GM15510 (cell line): Measurements from ENCODE around the gene EIF2B5.

Experiments
- POLR2A ChIP-seq: IDR thresholded peaks from 3 replicates; pipeline ENCODE4 v1.6.1; 2011; ENCODE audit warnings: borderline replicate concordance; ENCODE audit not compliant: insufficient read length; ENCODE audit errors: extremely low read depth

EIF2B5 gene

GRCh38 chr3:184135149-184135910 is at the start of gene EIF2B5:
Gene EIF2B5 (plus strand): TSS chr3:184135358. CDS start chr3:184135386, 28 bp downstream.
- TF ChIP-seq POLR2A = peak; percentile 82

- no peak for TF ChIP-seq POLR2A
Observed at GRCh38 chr3:184085389-184085852, 49.7 kb upstream of the EIF2B5 start.

DNA sequence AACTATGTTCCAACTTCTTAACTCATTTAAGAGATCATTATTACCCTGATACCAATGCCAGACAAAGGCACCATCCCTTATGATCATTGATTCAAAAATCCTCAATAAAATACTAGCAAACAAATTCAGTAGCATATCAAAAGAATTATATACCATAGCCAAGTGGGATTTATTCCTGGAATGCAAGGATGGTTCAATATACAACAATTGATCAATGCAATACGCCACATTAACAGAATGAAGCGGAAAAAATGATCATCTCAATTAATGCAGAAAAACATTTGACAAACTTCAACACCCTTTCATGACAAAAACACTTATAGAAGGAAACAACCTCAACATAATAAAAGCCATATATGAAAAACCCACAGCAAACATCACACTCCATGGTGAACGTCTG is 43.0 kb upstream of the EIF2B5 start:
- TF ChIP-seq POLR2A = no peak

DNA sequence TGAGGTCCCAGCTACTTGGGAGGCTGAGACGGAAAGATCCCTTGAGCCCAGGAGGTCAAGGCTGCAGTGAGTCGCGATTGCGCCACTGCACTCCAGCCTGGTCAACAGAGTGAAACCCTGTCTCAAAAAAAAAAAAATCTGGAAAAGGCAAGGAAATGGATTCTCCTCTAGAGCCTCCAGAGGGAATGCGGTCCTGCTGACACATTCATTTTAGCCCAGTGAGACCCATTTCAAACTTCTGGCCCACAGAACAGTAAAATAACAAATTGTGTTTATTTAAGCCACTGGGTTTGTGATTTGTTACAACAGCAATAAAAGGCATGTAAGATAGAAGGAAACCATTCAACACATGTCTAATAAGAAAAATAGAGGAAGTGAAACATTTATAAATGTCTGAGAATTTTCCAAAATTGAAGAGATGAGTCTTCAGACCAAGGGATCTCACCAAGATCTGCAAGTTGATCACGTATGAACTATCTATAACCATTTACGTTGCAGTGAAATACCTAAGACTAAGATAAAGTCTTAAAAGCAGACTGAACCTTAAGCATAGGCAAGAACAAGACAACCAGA is 38.3 kb upstream of the EIF2B5 start, which contains the start of gene HTR3E:
Gene HTR3E, plus strand, starts transcription at position 254 of the 573 bp plus-strand sequence. CDS start 466 bp downstream, outside the sequence.
- no peak for TF ChIP-seq POLR2A

DNA sequence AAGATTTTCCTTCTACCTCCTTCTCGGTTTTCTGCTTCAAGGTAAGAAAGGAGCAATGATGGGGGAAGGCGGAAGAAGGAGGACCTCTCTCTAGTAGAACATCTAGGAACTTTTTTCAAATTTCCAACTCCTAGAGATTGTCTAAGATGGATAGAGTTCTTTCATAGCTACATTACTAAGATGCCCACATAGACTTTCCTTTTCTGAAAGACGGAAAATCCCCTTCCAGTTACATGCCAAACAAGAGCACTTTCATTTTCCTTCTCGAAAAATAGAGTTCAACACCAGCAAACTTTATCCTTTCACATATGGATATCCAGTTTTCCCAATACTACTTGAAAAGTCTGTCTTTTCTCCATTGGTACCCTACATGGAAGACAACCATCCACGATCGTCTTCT is 37.6 kb upstream of the EIF2B5 start:
- TF ChIP-seq POLR2A = no peak

DNA sequence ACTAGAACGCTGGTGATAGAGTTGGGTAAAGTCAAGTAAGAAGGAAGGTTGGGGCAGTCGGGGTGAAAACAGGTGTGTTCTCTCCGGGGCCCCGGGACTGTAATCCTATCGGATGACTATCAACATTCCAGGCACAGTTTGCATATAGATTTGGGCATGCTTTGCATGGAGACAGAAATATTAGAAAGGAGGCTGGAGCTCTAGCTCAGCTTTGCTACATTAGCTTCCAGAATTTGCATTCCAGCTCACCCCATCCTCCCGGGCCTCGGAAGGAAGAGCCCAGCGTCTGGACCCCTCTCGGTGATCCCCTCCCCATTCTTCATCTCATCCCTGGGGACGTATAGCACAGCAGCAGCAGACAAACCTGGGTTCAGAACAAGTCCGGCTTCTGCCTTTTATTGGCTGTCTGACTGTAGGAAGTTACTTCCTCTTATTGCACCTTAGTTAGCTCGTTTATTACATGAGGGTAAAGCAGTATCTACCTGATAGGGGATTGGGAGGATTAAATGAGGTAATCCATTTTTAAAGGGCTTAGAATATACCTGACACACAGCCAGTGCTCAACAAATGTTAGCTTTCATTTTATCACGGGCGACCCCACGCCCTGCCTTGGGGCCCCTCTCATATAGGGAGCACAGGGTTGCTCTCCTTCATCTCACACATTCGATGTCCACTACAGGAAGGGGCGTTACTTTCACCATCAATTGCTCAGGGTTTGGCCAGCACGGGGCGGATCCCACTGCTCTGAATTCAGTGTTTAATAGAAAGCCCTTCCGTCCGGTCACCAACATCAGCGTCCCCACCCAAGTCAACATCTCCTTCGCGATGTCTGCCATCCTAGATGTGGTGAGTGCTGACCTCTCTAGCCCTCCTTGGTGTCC is 35.1 kb upstream of the EIF2B5 start:
- TF ChIP-seq POLR2A = no peak

DNA sequence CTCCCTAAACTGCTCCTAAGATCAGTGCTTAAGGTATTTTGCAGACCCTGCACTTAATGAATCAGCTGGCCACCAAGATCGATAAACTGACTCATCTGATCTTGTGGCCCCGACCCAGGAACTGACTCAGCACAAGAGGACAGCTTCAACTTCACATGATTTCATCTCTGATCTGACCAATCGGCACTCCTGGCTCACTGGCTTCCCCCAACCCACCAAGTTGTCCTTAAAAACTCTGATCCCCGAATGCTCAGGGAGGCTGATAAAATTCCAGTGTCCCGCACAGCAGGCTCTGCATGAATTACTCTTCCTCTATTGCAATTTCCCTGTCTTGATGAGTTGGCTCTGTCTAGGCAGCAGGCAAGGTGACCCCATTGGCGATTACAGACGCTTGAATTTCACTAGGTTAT is 24.8 kb upstream of the EIF2B5 start:
- TF ChIP-seq POLR2A = no peak

DNA sequence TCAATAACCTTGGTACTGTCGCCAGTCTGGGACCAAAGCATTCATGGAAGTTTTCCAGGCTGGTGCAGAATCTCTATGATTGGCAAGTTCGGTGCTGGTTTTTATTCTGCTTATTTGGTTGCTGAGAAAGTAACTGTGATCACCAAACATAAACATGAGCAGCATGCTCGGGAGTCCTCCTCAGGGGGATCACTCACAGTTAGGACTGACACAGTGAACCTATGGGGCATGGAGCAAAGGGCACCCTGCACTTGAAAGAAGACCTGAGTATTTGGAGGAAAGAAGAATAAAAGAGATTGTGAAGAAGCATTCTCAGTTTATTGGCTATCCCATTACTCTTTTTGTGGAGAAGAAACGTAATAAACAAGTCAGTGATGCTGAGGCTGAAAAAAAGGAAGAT is 19.1 kb upstream of the EIF2B5 start:
- no peak for TF ChIP-seq POLR2A

GRCh38 chr3:184117636-184118035 is 17.5 kb upstream of the EIF2B5 start:
- TF ChIP-seq POLR2A = no peak

DNA sequence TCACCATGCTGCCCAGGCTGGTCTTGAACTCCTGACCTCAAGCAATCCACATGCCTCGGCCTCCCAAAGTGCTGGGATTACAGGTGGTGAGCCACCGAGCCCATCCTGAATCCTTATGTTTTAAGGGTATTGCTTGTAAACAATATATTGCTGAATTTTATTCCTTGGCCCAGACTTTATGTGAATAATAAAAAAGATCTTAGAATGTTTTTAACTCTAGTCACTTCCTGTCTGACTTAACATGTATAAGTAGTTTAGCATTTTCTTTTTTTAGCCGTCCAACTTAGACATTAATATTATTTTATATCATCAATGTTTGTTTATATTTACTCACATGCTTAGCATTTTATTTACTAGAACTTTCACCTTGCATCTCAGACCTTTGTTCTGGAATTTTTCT is 9.2 kb upstream of the EIF2B5 start:
- no peak for TF ChIP-seq POLR2A

GRCh38 chr3:184129012-184129411 is 6.1 kb upstream of the EIF2B5 start:
- TF ChIP-seq POLR2A = no peak

GRCh38 chr3:184132945-184133344 is 2.2 kb upstream of the EIF2B5 start:
- no peak for TF ChIP-seq POLR2A

GRCh38 chr3:184133840-184134745 is 1.1 kb upstream of the EIF2B5 start:
- TF ChIP-seq POLR2A = peak; percentile 51

GRCh38 chr3:184134746-184135148 is 411 bp upstream of the EIF2B5 start:
- TF ChIP-seq POLR2A = no peak
